ENCODE results near the gene CPEB3.

DNA sequence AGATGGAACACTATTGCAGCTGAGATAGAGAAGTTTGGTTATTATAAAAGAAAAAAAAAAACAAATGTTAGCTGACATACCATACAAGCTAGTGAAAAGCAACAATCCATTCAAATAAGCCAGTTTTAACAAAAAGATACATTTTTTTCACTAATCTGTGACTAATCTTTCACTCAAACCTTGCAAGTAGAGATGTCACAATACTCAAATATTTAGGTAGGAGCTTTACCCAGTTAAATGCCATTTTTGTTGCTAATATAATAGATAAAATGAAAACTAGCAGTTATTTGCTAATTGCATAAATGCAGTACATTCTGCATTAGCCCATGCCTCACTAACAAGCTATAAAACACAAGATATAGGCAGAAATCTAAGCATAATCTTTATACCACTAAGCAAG is 243.7 kb downstream of the CPEB3 start:
- TF ChIP-seq ZNF384 (IDR thresholded peaks at IDR 0.05) (no peak), FOXK2 (IDR thresholded peaks at IDR 0.05) (no peak), FOXM1 (IDR thresholded peaks at IDR 0.05; ENCODE audit: borderline replicate concordance) (no peak), L3MBTL2 (conservative IDR thresholded peaks at IDR 0.05) (no peak), SUZ12 (IDR thresholded peaks at IDR 0.05) (no peak), HDGF (IDR thresholded peaks at IDR 0.05; ENCODE audit: borderline replicate concordance) (no peak), TARDBP (IDR thresholded peaks at IDR 0.05) (no peak), BHLHE40 (IDR thresholded peaks at IDR 0.05; ENCODE audit: borderline replicate concordance) (no peak), LEF1 (IDR thresholded peaks at IDR 0.05; ENCODE audit: borderline replicate concordance) (no peak), SP1 (IDR thresholded peaks at IDR 0.05) (no peak), NFRKB (IDR thresholded peaks at IDR 0.05) (no peak)
- TF ChIP-seq, protein P1, sequence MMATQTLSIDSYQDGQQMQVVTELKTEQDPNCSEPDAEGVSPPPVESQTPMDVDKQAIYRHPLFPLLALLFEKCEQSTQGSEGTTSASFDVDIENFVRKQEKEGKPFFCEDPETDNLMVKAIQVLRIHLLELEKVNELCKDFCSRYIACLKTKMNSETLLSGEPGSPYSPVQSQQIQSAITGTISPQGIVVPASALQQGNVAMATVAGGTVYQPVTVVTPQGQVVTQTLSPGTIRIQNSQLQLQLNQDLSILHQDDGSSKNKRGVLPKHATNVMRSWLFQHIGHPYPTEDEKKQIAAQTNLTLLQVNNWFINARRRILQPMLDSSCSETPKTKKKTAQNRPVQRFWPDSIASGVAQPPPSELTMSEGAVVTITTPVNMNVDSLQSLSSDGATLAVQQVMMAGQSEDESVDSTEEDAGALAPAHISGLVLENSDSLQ (IDR thresholded peaks at IDR 0.05), result no peak
